Measurements from ENCODE around the gene EPHX1.
"Not testable (repeated sequence)": the region's sequence is repeated elsewhere in the genome, so short reads cannot be mapped to it uniquely, and the experiment has no call there.

The EPHX1 gene

GRCh38 chr1:225887030-225887314 is 77.0 kb downstream of the EPHX1 start:
- H3K4me3 ChIP-seq (ENCODE audit: low read depth, low read length): no peak overlapping the region
- TF ChIP-seq, protein P1, sequence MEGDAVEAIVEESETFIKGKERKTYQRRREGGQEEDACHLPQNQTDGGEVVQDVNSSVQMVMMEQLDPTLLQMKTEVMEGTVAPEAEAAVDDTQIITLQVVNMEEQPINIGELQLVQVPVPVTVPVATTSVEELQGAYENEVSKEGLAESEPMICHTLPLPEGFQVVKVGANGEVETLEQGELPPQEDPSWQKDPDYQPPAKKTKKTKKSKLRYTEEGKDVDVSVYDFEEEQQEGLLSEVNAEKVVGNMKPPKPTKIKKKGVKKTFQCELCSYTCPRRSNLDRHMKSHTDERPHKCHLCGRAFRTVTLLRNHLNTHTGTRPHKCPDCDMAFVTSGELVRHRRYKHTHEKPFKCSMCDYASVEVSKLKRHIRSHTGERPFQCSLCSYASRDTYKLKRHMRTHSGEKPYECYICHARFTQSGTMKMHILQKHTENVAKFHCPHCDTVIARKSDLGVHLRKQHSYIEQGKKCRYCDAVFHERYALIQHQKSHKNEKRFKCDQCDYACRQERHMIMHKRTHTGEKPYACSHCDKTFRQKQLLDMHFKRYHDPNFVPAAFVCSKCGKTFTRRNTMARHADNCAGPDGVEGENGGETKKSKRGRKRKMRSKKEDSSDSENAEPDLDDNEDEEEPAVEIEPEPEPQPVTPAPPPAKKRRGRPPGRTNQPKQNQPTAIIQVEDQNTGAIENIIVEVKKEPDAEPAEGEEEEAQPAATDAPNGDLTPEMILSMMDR (IDR thresholded peaks at IDR 0.05; ENCODE audit: low read depth, low read length): no peak

- H3K4me3 ChIP-seq (ENCODE audit: low read depth, low read length): not testable (repeated sequence)
Observed at GRCh38 chr1:225887554-225888288, 77.8 kb downstream of the EPHX1 start.

GRCh38 chr1:225888289-225888897 is 78.5 kb downstream of the EPHX1 start:
- TF ChIP-seq, protein P1 (IDR thresholded peaks at IDR 0.05; ENCODE audit: low read depth, low read length): no peak
- no peak overlapping the region for H3K4me3 ChIP-seq (ENCODE audit: low read depth, low read length)

- no peak within 1 kb of the TSS for H3K4me3 ChIP-seq (ENCODE audit: low read depth, low read length)
Observed at GRCh38 chr1:225888898-225889601, 79.1 kb downstream of the EPHX1 start, which contains the start of gene LEFTY1. Gene LEFTY1 (minus strand): TSS chr1:225889146. CDS start chr1:225889066, 80 bp downstream.

DNA sequence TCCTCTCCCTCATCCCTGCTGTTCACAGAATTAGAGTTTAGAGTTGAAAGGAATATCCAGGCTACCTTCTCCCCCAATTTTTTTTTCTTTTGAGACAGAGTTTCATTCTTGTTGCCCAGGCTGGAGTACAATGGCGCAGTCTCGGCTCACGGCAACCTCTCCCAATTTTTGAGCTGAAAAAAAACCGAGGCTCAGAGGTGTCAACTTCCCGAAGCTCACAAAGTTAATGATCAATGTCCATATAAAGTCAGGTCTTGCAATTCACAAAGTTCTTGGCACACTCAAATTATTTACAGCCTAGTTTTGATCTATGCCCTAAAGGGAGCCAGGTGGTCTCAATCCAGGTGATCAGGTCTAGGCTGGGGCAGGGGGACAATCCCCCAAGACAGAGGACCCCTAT is 79.8 kb downstream of the EPHX1 start:
- H3K4me3 ChIP-seq (ENCODE audit: low read depth, low read length): no peak overlapping the region
- TF ChIP-seq, protein P1 (IDR thresholded peaks at IDR 0.05; ENCODE audit: low read depth, low read length): no peak

More at GRCh38 chr1:225888898-225889601, 79.1 kb downstream of the EPHX1 start, which contains the start of gene LEFTY1:
- TF ChIP-seq, protein P1 (IDR thresholded peaks at IDR 0.05; ENCODE audit: low read depth, low read length): no peak

GRCh38 chr1:225890346-225891228 is 80.7 kb downstream of the EPHX1 start:
- TF ChIP-seq, protein P1 (IDR thresholded peaks at IDR 0.05; ENCODE audit: low read depth, low read length): no peak
- no peak overlapping the region for H3K4me3 ChIP-seq (ENCODE audit: low read depth, low read length)

GRCh38 chr1:225891229-225891972 is 81.5 kb downstream of the EPHX1 start:
- TF ChIP-seq, protein P1 (IDR thresholded peaks at IDR 0.05; ENCODE audit: low read depth, low read length): no peak
- no peak overlapping the region for H3K4me3 ChIP-seq (ENCODE audit: low read depth, low read length)
